Skeletal muscle cell (primary cell): ENCODE data around the gene UNC45A.

ENCODE experiments used
- DNase-seq: peaks from one replicate; pipeline ENCODE4 v3.0.0-alpha.2; 2010; ENCODE audit warnings: low read depth
- H3K4me3 ChIP-seq: 2 replicates; pipeline ENCODE4 v1.5.1; 2011; ENCODE audit warnings: low read depth, mild to moderate bottlenecking, control low read depth, low read length, moderate library complexity

The UNC45A gene

DNA sequence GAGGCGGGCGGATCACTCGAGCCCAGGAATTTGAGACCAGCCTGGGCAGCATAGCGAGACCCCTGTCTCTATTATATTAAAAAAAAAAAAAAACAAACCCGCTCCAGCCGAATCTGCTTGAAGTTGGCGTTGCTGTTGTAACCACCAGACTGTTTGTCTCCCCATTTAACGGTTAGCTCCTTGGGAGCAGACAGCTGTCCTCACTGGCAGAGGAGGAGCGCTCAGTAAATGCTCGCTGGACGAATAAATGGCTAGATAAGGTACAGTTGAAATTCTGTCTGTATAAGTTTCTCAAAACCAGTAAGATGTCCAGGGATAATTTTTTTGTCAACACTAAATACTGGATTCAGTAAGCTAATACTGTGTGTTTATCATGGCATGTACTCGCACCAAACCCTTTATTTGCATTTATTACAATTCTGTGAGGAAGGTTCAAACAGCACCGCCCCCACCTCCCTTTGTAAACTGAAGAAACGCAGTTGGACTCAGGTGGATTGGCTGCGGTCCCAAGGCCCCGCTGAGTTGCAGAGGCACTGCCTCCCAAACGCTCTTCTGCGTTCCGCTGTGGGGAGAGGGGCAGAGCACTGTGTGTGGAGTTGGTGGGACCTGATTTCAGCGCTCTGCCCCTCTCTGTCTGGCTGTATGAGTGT is 20.7 kb downstream of the UNC45A start:
- H3K4me3 ChIP-seq = peak overlapping the region; percentile 83
- no peak for DNase-seq

DNA sequence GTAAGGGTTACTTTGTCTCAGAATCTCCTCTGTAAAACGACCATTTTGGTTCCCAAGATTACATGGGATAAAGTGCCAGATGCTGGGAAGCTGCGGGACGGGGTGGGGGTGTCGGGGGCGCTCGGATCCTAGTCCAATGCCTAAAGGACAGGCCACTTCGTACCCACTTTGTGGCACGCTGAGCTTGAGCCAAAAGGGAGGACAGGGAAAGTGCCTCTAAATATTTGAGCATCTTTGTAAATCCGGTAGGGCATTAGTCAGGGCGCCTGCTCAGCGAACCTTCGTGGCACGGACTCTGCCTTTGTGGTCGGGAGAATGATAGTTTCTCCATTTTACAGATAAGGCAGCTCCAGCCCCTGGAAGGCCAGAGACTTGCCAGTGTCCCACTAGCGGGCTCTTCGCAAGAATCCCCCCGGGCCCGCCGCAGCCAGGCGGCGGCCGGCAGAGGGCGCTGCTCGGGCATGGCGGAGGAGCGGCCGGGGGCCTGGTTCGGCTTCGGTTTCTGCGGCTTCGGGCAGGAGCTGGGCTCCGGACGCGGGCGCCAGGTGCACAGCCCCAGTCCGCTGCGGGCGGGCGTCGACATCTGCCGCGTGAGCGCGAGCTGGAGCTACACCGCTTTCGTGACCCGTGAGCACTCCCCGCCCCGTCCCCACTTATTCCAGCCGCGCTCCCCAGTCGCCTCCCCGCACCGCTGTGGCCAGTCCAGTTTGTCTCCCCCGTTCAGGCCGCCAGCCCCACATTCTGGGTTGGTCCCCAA is 21.4 kb downstream of the UNC45A start:
- peak overlapping the region; percentile 61 for H3K4me3 ChIP-seq
- no peak for DNase-seq

DNA sequence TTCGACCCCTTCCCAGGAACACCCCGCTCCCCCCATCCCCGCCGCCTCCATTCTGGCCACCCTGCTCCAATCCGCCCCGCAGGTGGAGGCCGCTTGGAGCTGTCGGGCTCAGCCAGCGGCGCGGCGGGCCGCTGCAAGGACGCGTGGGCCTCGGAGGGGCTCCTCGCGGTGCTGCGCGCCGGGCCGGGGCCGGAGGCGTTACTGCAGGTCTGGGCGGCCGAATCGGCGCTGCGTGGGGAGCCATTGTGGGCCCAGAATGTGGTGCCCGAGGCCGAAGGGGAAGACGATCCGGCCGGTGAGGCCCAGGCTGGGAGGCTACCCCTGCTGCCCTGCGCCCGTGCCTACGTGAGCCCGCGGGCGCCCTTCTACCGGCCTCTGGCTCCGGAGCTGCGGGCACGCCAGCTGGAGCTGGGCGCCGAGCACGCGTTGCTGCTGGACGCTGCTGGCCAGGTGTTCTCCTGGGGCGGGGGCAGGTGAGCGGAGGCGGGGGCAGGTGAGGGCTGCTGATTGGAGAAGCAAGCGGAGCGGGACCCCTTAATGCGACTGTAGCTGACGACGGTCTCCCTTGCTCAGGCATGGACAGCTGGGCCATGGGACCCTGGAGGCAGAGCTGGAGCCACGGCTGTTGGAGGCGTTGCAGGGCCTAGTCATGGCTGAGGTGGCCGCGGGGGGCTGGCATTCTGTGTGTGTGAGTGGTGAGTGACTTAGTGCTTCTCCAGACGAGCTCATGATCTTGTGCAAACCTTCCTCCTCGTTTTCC is 22.1 kb downstream of the UNC45A start:
- no peak for DNase-seq
- H3K4me3 ChIP-seq = peak overlapping the region; percentile 61

DNA sequence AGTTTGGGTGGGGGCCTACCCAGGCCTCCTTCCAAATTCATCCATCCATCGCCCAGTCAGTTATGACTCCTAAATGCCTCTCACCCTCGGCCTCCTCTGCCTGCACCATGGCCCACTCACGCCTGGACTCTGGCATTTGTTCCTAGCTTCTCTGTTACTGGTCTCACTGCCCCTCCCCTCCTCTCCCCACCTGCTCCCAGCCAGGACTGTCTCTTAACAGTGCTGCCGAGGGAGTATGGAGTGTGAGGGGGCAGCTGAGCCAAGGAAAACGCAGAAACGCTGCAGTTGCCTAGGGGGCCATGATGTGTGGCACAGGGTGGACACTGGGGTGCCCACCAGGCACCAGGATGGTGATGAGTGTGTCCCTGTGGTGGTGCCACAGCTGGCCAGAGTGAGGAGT is 22.7 kb downstream of the UNC45A start:
- H3K4me3 ChIP-seq = peak overlapping the region; percentile 61
- no peak for DNase-seq

DNA sequence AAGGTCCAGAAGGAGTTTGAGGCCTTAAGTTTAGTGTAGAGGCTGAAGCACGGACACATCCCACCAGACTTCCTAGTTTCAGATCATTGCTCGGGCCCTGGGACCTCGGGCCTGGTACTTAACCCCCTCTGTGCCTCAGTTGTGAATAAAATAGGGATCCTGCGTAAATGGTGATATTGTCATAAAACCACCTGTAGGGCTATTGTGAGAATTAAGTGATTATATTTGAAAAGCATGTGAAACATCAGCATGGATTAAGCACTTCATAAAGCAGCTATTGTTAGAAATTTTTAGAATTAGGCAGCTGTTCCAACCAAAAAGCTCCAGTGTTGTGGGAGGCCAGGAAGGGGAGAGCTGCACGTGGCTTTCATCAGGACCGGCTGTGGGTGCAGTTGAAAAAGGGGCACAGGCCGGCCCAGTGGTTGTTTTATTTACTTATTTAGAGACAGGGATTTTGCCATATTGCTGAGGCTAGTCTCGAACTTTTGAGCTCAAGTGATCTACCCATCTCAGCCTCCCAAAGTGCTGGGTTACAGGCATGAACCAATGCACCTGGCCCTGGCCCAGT is 24.0 kb downstream of the UNC45A start:
- no peak overlapping the region for H3K4me3 ChIP-seq
- DNase-seq = no peak

DNA sequence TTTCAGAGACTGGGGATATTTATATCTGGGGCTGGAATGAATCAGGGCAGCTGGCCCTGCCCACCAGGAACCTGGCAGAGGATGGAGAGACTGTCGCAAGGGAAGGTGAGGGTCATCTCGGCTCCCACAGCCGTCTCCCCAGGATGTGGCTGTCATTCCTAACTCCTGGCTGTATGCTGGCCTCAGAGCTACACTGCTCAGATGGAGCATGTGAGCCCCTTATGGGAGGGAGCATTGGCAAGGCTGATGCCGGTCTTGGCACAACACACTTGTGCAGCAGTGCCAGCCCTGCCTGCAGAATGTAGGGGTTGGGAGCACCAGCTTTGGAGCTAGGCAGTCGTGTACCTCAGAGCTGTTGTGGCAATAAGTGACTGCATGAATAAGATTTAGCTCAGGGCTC is 24.8 kb downstream of the UNC45A start:
- no peak overlapping the region for H3K4me3 ChIP-seq
- DNase-seq = no peak

DNA sequence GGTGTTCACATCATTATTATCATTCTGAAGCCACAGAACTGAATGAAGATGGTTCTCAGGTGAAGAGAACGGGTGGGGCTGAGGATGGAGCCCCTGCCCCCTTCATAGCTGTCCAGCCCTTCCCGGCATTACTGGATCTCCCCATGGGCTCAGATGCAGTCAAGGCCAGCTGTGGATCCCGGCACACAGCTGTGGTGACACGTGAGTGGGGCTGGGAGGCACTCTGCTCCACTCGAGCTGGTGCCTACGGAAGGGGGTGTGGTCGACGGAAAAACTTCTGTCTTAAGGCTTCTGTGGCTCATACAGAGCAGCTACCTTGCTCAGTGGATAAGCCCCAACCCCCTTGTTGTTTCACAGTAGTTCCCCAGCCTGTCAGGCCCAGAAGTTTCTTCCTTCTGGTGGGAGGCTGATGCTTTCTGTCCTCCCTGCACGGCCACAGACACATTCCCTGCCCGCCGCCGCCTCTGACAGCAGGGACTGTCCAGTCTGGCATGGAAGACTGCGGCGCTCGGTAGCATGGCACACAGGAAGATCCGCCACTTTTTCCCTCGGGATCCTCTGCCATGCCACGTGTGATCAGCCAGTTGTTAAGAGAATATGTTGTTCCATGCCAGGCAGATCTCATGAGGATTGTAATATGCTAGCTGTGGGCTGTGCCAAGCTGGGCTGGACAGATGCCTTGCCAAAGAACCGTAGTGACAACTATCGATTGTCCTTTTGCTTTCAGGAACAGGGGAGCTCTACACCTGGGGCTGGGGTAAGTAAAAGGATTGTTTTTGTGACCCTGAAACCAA is 25.4 kb downstream of the UNC45A start:
- no peak for DNase-seq
- H3K4me3 ChIP-seq = no peak overlapping the region

DNA sequence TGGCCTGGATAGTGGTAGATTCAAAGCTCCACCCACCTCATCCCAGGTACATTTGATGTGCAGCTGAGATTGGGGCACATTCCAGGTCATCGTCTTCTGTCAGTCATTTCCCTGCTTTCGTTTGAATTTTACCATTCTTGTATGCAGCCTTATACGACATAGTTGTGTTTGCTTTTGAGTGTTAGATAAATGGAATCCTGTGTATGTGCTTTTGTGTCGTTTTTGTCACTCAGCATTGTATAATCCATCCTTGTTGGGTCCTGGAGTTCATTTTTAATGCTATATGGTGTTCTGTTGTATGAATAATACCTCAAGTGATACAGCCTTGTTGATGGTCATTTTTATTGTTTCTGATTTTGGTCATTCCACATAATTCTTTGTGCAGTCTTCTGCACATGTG is 26.9 kb downstream of the UNC45A start:
- no peak for DNase-seq

DNA sequence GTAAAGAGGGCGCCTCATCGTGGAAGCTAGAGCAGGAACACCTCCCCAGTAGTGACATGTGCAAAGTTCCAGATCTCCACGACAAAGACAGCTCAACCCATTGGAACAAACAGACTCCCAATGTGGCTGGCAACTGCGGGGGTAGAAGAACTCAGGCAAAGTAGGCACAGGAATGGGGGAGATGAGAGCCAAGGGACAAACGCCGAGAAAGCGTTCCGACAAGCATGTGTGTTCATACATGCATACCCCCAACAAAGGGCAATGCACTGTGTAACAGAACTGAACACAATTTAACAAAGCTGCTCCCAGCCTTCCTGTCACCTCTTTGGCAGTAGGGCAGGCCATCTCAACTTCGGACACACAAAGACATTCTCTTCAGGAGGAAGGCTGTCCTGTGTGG is 31.2 kb downstream of the UNC45A start:
- H3K4me3 ChIP-seq = no peak overlapping the region
- no peak for DNase-seq

More for the DNA sequence above, 26.9 kb downstream of the UNC45A start:
- H3K4me3 ChIP-seq = no peak overlapping the region

DNA sequence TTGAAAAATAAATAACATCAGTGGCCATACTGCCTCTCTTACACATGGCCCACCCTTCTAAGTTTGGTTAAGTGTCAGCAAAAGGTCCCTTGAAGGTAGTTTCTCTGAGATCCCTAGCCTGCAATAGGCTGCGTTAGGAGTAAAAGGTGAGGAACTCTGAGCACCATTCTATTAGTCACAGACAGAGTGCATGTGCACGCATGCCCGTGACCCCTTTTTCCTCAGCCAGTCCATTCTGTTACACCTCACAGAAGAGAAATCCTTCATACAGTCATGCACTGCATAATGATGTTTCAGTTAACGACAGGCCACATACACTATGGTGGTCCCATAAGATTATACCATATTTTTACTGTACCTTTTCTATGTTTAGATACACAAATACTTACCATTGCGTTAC is 32.1 kb downstream of the UNC45A start:
- no peak for DNase-seq
- no peak overlapping the region for H3K4me3 ChIP-seq

DNA sequence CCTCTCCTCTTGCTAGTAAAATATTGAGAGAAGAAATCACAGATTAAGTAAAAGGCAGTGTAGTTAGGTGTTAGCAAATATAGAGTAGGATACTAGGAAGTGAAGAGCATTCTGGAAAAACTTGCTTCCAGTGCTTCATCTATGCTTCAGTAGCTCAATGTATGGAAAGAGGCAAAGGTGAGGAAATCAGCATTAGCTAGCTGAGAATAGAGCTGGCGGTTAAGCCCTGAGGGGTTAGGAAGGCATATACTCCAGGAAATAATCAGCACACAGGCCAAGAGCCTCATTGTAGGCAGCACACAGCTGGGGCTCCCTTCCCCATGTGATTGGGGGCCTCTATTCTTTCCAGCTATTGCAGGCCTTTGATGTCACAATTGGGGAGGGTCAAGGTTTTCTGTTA is 33.3 kb downstream of the UNC45A start:
- DNase-seq = no peak
- H3K4me3 ChIP-seq = no peak overlapping the region

DNA sequence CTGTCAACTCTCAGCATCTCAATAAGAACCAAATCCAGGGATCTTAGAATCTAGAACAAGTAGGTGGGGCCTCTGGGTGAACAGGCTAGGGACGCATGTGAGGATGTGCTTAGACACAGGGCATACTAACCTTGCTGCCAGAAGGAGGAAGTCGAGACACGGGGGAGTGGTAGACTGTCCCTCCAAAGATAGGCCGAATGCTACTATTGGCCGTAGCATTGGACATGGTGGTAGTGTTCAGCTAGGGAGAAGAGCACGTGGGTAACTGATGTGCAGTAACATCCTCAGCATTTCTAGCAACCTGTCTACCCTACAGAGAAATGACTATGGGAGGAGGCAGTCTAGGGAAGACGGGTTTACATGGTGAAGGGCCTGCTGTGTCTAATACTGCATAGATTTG is 35.2 kb downstream of the UNC45A start:
- H3K4me3 ChIP-seq = no peak overlapping the region
- DNase-seq = no peak

DNA sequence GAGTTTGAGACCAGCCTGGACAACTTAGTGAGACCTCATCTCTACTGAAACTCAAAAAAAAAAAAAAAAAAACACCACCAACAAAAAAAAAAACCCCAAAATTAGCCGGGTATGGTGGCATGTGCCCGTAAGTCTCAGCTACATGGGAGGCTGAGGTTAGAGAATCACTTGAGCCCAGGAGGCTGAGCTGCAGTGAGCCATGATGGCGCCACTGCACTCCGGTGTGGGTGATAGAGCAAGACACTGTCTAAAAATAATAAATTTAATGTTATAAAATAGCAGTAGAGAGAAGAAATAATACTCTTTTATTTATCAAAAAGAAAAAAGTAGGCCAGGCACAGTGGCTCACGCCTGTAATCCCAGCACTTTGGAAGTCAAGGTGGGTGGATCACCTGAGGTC is 37.0 kb downstream of the UNC45A start:
- no peak for DNase-seq
- no peak overlapping the region for H3K4me3 ChIP-seq

DNA sequence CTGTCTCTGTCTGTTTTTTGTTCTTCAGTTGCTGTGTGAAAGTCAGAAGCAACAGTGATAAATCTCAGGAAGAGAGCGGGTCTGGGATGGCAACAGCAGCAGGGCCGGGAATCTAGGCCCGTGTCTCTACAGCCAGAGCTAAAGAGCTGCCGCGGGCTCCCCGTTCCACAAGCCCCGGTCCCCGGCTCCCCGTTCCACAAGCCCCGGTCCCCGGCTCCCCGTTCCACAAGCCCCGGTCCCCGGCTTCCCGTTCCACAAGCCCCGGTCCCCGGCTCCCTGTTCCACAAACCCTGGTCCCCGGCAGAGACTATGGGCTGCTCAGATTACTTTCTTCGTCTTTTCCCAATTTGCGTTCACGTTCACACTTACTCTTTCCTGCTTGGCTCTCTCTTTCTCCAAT is 39.1 kb downstream of the UNC45A start:
- H3K4me3 ChIP-seq = no peak overlapping the region
- DNase-seq = no peak

DNA sequence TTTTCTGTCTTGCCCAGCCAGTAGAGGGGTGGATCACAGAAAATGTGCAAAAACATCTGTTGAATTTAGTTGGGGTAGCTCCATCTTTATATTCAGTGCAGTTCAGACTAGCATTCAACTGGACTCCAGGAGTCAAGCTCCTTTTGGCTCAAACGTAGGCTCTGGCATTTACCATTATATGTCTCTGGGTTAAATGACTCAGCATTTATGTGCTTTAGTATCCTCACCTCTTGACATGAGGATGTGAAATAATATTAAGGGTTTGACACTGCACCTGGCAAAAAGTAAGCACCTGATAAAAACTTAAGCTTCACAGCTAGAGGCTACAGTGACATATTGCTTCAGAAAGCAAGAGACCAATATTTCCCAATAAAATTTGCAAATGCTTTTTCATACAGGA is 44.5 kb downstream of the UNC45A start:
- no peak overlapping the region for H3K4me3 ChIP-seq
- no peak for DNase-seq

DNA sequence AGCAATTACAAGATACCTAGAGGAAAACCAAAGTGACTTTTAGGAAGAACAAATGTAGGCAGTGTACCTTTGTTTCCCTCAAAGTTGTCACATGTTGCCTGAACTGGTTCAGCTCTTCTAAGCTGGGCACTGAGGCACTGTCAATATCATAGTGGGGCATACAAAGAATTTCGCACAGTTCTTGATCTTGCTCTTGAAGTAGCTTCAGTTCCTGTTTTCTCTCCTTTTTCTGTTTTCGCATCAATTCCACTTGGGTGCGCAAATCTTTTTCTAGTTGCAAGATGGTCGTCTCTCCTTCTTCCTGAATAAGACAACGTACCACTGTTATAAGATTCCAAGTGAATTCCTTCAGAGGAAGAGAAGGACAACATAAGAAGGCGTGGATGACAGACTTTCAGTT is 46.6 kb downstream of the UNC45A start:
- H3K4me3 ChIP-seq = no peak overlapping the region
- no peak for DNase-seq

DNA sequence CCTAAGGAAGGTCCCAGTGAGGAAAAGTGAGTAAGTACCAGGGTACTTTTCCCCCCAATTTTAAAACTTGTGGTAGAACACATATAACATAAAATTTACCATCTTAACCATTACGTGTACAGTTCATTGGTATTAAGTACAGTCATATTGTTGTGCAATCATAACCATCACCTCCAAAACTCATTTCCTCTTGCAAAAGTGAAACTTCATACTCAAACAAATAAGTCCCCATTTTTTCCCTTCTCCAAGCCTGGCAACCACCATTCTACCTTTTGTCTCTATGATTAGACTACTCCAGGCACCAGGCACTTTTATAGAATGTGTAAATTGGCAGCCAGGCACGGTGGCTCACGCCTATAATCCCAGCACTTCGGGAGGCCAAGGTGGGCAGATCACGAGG is 47.0 kb downstream of the UNC45A start:
- DNase-seq = no peak
- H3K4me3 ChIP-seq = no peak overlapping the region

DNA sequence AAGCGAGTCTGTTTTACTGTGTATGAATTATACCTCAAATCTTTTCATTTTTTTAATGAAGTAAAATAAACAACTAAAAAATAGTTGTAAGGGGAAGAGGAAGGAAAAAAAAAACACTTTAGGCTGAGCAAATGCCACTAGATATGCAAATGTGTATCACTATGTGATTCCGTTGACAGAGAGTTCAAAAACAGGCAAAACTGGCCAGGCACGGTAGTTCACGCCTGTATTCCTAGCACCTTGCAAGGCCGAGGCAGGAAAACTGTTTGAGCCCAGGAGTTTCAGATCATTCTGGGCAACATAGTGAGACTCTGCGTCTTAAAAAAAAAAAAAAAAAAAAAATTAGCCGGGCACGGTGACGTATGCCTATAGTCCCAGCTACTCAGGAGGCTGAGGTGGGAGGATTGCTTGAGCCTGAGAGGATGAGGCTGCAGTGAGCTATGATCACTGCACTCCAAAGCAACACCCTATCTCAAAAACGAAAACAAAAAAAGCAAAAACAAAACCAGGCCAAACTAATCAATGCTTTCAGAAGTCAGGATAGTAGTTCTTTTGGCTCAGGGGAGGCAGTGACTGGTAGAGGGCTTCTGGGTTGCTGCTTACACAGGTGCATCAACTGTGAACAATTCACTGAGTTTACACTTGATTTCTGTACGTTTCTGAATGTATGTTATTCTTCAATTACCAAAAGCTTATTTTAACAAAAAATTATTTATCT is 51.9 kb downstream of the UNC45A start:
- no peak for DNase-seq
- no peak overlapping the region for H3K4me3 ChIP-seq

DNA sequence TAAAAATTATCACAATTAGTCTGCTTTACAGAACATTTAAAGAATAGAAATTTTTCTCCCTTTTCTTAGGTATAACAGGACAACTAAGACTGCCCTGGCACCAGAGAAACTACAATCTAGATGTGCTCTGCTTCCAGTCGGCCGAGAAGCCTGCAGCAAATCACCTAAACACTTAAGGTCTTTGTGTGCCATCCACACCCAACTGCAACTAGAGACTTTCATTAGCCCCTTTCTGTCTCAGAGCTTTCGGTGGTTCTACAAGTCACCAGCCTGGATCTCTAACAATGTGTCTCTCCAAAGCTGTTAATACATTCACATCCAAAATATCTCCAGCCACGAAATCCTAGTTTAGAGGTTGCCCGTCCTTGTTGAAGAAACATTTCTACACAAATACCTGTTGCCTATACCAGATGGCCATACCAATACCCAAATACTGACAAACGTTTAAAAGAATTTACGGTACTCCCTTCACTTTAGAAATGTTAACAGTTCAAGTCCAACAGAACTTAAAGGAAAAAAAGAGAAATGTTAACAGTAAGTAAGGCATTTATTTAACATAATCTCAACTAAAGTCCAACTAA is 52.6 kb downstream of the UNC45A start:
- no peak overlapping the region for H3K4me3 ChIP-seq
- no peak for DNase-seq
